Fibroblast of skin of abdomen (primary cell): ENCODE results near the gene SCUBE3.

ENCODE experiments used
- DNase-seq: peaks from one replicate; pipeline ENCODE4 v3.0.0-alpha.2; 2013

SCUBE3 gene

DNA sequence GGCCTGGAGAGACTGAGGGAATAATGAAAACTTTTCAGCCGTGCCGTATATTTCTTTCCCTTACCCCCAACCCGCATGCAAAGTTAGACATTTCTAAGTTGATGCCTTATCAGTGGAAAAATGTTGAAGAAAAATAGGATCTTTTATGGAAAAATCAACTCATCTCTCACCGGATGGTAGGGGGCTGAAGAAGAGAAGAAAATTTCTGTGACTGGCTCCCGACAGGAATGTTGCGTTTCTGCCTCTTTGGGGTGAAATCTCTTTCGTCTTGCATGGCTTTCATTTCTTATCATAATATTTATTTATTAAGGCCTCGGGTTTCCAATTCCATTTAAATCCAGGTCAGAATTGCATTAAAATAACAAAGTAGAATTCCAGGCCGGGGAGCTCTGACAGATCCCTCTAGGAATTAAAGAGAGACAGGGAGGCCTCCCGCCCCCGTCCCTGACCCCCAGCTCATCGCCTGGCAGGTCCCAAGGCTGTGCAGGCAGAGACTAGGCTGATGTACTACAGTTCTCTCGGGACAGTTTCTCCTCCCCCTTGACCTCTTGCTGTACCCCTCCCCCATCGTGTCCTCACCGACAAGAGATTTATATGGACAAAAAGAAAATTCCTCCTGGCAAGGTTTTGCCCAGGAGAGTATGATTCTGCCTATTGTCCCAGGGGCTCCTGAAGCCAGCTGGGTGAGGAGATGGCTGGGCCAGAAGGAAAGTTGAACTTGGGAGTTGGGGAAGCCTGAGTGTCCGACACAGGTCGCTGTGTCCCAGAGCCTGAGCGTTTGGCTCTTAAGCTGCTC is 1.3 kb downstream of the SCUBE3 start:
- no peak for DNase-seq

GRCh38 chr6:35215665-35216411 is 2.1 kb downstream of the SCUBE3 start:
- DNase-seq, result no peak

- no peak for DNase-seq
Measured at GRCh38 chr6:35216412-35216732, 2.6 kb downstream of the SCUBE3 start.

- no peak for DNase-seq
Measured at GRCh38 chr6:35216851-35217811, 3.4 kb downstream of the SCUBE3 start.

- peak; percentile 62 for DNase-seq
Measured at GRCh38 chr6:35218021-35218420, 4.3 kb downstream of the SCUBE3 start.

DNA sequence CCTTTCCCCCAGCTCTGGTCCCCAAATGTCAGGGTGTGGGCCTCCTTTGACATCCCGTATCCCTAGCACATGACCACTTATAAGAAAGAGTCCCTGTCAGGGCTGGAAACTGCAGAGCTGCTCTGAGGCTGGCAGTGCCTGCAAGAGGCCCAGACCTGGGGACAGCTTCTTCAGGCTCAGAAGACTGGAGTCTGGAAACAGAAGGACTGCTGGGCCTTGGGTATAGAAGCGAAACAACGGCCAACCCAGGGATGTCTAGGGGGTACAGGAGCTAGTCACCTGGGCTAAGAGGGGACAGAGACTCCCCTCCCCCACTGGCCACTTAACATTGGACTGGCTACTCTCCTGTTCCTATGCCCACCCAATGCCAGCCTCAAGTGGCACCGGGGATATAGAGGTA is 4.7 kb downstream of the SCUBE3 start:
- DNase-seq, result no peak

DNA sequence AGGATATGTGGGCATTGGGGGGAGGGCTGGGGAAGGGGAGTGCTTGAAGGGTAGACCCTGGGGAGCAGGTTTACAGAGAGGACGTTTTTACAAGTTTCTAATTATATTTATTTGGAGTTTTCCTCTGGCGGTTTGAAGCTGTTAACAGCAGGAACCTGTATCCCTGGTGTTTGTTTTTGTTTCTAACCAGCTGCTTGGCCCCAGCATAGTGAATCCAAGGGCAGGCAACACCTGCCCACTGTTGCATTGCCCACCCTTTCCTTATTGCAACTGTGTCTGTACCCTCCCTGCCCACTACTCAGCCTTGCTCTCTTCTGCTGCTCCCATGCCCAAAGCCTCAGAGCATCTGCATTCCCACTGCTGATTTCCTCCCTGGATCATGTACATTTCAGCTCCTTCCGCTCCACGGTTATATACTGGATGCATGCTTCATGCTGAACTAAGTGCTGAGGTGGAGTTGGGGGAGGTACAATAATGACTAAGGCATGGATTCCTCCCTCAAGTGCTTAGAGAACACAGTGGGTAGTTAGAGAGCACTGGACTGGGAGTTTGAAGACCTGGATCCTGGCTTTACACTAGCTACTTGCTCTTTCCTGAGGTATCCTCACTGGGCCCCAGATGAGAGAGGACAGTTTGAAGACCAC is 6.0 kb downstream of the SCUBE3 start:
- peak; percentile 39 for DNase-seq

DNA sequence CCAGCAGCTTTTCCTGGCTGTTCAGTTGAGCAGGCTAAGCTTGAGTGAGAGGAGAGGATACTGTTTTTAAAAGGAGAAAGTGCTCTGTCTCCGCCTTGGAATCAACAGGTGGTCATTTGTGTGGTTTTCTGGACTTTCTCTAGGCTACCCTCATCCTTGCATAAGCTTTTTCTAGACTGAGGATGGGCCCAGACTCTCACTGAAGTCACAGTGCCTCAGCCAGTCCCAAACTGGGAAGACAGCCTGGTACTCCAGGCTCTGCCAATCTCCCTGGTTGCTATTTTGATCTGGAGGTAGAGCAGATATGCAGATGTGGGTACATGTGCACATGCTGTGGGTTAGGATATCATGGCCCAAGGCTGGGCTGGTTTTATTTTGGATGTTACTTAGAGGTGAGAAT is 7.0 kb downstream of the SCUBE3 start:
- DNase-seq, result no peak

DNA sequence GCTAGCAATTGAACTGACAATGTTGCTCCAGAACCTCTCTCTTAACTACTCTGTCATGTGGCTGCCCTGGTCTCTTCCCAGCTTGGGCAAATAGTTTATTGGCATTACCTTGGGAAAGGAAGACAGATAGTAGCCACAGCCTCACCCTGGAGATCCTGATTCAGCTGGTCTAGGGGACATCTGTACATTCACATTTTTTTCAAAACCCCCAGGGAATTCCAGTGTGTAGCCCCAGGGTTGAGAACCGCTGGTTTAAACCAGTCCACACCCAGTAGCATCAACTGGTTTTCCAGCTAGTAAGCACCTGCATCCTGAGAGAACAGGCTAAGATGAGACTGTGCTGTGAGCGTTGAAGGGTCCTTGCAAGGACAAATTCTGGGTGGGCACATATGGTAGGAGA is 9.6 kb downstream of the SCUBE3 start:
- no peak for DNase-seq

DNA sequence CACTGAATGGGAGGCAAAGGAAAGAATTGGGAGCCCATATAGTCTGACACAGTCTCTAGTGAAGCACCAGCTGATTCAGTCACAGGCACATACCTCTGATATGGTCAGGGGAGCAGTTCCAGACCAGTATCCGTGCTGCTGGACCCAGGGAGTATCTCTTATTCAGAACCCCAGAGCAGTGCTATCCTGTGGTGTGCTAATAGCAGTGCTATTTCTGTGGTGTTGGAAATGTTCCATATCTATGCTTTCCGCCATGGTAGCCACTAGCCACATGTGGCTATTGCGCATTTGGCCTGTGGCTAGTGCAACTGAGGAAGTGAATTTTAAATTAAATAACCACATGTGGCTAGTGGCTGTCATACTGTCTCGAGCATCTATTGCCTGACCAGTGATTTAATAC is 11.0 kb downstream of the SCUBE3 start:
- no peak for DNase-seq

- no peak for DNase-seq
Measured at GRCh38 chr6:35228481-35228880, 14.7 kb downstream of the SCUBE3 start.

- no peak for DNase-seq
Measured at GRCh38 chr6:35229304-35229703, 15.5 kb downstream of the SCUBE3 start.

- DNase-seq, result no peak
Measured at GRCh38 chr6:35230498-35230897, 16.7 kb downstream of the SCUBE3 start.

GRCh38 chr6:35230950-35231349 is 17.2 kb downstream of the SCUBE3 start:
- DNase-seq, result no peak

GRCh38 chr6:35231563-35231962 is 17.8 kb downstream of the SCUBE3 start:
- no peak for DNase-seq

DNA sequence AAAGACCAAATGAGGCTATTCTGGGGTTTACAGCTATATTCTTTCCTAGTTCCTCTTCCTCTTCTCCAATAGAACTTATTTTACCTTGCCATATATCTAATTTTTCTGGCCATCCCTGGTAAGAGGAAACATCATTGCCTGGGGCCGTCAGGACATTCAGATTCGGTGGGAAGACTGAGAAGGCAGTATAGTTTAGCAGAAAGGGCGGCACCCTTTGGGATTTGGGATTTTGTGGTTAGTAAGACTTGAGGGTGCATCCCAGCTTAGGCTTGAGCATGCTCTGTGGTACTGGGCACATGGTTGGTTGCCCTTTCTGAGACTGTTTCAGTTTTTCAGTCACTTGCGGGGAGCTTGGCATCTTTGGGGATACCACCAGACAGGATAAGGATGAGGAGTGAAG is 21.1 kb downstream of the SCUBE3 start:
- no peak for DNase-seq

DNA sequence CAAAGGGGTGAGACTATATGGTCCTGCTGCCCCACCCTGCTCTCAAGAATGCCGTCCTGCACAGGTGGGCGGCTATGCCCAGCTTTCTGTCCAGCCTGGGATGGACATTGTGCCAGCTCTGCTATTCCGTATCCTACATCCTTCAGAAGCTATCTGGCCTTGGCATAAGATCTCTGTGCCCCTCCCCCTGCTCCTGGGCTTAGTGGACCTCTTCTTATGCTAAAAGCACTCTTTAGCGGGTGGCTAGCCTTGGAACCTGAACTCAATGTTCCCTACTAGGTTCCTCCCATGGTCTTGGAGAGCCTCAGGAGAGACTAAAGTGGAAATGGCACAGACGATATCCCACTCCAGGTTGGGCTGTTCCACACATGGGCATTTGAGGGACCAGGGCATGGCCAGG is 22.5 kb downstream of the SCUBE3 start:
- DNase-seq, result no peak

GRCh38 chr6:35237476-35237875 is 23.7 kb downstream of the SCUBE3 start:
- DNase-seq, result no peak

DNA sequence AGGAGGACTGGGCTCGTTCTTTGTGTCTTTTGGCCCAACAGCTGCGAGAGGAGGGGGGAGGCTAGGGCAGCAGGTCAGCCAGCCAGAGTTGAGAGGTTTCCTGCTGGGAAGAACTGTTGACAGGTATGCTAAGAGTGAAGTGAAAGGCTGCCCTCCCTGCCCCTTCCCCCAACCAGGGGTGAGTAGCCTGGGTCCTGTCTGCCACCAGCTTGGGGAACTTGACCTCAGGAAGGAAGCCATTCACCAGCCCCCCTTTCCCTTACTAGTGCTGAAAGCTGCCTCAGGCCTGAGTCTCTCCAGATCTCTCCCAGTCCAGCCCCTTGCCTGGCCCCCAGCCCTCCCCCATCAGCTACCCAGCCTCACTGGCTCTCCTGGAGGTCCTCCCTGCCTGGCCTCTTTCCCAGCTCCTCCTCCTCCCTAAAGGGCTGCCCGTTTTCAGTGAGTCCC is 25.1 kb downstream of the SCUBE3 start:
- peak; percentile 47 for DNase-seq

DNA sequence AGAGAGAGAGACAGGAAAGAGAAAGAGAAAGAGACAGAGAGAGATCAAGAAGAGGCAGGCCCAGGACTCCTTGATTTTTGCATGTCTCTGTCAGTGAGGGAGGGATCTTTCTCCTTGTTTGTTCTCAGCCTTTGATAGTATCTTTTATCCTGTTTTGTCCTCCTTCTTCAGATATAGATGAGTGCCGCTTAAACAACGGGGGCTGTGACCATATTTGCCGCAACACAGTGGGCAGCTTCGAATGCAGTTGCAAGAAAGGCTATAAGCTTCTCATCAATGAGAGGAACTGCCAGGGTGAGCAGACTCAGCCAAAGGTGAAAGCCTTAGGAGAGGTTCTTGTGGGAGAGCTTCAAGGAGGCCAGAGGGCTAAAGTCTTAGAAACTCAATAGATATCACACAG is 25.8 kb downstream of the SCUBE3 start:
- no peak for DNase-seq

DNA sequence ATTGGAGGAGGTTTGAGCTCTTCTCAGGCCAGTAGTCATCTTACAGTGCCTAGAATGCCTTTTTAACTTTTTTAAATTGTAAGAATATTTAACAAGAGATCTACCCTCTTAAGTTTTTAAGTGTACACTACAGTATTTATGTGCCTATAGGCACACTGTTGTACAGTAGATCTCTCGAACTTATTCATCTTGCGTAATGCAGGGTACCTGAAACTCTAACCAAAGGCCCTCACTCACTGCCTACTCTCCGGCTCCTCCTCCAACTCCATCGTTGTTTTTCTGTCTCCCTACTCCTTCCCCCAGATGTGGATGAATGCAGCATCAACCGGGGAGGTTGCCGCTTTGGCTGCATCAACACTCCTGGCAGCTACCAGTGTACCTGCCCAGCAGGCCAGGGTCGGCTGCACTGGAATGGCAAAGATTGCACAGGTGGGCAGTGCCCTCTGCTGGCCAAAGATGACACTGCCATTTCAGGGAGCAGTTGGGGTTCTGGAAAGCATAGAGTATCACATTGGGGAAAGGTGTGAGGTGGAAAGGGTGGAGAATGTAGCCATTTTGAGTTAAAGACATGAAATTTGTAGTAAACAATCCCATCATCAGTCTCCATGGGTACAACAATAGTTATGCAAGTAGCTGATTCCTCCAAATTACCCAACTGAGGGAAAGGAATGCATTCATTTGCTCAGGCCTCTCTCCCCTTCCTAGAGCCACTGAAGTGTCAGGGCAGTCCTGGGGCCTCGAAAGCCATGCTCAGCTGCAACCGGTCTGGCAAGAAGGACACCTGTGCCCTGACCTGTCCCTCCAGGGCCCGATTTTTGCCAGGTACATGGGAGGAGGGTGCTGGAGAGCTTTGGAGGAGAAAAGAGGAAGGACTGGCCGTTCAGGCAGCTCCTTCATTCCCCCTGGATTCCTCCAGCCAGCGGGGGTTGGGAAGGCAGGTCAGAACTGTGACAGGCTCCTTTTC is 27.4 kb downstream of the SCUBE3 start:
- DNase-seq, result peak; percentile 48
